NCI-H226 (cell line): ENCODE results near the gene CAMK1.

Experiments
- DNase-seq: peaks from one replicate; pipeline ENCODE4 v3.0.0-alpha.2; 2015

The CAMK1 gene

GRCh38 chr3:9769426-9770275 is at the start of gene CAMK1:
Gene CAMK1 (minus strand): TSS chr3:9769947. CDS start chr3:9767749, 2,198 bp downstream.
- DNase-seq = peak; percentile 63

GRCh38 chr3:9818666-9819335 is 49.1 kb upstream of the CAMK1 start:
- DNase-seq = no peak

- no peak for DNase-seq
Measured at GRCh38 chr3:9817436-9817835, 47.7 kb upstream of the CAMK1 start.

- no peak for DNase-seq
Measured at GRCh38 chr3:9815986-9816385, 46.2 kb upstream of the CAMK1 start.

GRCh38 chr3:9812870-9813483 is 43.2 kb upstream of the CAMK1 start:
- no peak for DNase-seq

GRCh38 chr3:9810846-9811245 is 41.1 kb upstream of the CAMK1 start:
- no peak for DNase-seq

- no peak for DNase-seq
Measured at GRCh38 chr3:9810433-9810770, 40.7 kb upstream of the CAMK1 start.

- DNase-seq = peak; percentile 79
Measured at GRCh38 chr3:9809615-9810432, 40.1 kb upstream of the CAMK1 start, which contains the start of gene TTLL3. Gene TTLL3 (plus strand): TSS chr3:9810262. CDS start chr3:9810662, 400 bp downstream.

GRCh38 chr3:9809239-9809614 is 39.5 kb upstream of the CAMK1 start:
- no peak for DNase-seq

GRCh38 chr3:9808345-9809037 is 38.7 kb upstream of the CAMK1 start:
- peak; percentile 22 for DNase-seq

GRCh38 chr3:9807981-9808344 is 38.2 kb upstream of the CAMK1 start:
- DNase-seq = no peak

GRCh38 chr3:9806688-9807589 is 37.2 kb upstream of the CAMK1 start:
- no peak for DNase-seq

- no peak for DNase-seq
Measured at GRCh38 chr3:9806137-9806536, 36.4 kb upstream of the CAMK1 start.

- DNase-seq = no peak
Measured at GRCh38 chr3:9804996-9805395, 35.2 kb upstream of the CAMK1 start.

- DNase-seq = no peak
Measured at GRCh38 chr3:9803494-9803893, 33.7 kb upstream of the CAMK1 start.

- no peak for DNase-seq
Measured at GRCh38 chr3:9800529-9800928, 30.8 kb upstream of the CAMK1 start.

GRCh38 chr3:9797196-9797945 is 27.6 kb upstream of the CAMK1 start:
- DNase-seq = no peak

- no peak for DNase-seq
Measured at GRCh38 chr3:9795207-9795606, 25.5 kb upstream of the CAMK1 start.

GRCh38 chr3:9794400-9794799 is 24.7 kb upstream of the CAMK1 start:
- DNase-seq = no peak

GRCh38 chr3:9793161-9793781 is 23.5 kb upstream of the CAMK1 start:
- DNase-seq = peak; percentile 42
